GM12874 (cell line): Measurements from ENCODE around the gene MLPH.

Experiments used
- CTCF ChIP-seq: IDR thresholded peaks from 2 replicates; pipeline ENCODE4 v1.5.1; 2011; ENCODE audit warnings: low read depth, mild to moderate bottlenecking, control low read depth, low read length, moderate library complexity; ENCODE audit not compliant: insufficient read depth

MLPH gene

GRCh38 chr2:237488901-237489860 is 2.1 kb downstream of the MLPH start:
- TF ChIP-seq CTCF = no peak

- TF ChIP-seq CTCF = no peak
Observed at GRCh38 chr2:237490009-237490711, 3.1 kb downstream of the MLPH start.

- no peak for TF ChIP-seq CTCF
Observed at GRCh38 chr2:237490795-237491194, 3.7 kb downstream of the MLPH start.

- no peak for TF ChIP-seq CTCF
Observed at GRCh38 chr2:237491515-237492118, 4.6 kb downstream of the MLPH start.

GRCh38 chr2:237492137-237492890 is 5.3 kb downstream of the MLPH start:
- TF ChIP-seq CTCF = no peak

- no peak for TF ChIP-seq CTCF
Observed at GRCh38 chr2:237494066-237494465, 7.0 kb downstream of the MLPH start.
